Activated gamma-delta T cell treated with Interleukin-2 at 50 U/mL for 16 hours (primary cell): ENCODE results near the gene ST14.

Experiments used
- DNase-seq: peaks from one replicate; pipeline ENCODE4 v3.0.0-alpha.2; 2020

Gene ST14

DNA sequence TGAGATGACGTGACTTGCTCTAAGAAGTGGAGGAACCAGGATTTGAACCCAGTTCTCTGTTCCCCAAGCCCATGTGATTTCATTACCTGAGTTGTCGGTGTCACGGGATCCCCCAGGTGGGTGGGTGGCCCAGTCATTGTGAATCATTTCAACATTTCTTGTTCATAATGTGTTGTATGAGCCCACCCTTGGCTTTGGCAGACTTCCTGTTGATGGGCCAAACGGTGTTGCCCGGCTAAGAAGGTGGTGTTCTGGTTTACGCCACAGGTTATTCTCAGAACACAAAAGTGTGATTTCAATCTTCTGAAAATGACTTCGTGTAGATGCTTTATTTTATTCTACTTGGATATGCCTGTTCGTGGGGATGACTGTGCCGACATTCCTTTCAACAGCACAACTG, 21.6 kb upstream of the ST14 start:
- DNase-seq = no peak

DNA sequence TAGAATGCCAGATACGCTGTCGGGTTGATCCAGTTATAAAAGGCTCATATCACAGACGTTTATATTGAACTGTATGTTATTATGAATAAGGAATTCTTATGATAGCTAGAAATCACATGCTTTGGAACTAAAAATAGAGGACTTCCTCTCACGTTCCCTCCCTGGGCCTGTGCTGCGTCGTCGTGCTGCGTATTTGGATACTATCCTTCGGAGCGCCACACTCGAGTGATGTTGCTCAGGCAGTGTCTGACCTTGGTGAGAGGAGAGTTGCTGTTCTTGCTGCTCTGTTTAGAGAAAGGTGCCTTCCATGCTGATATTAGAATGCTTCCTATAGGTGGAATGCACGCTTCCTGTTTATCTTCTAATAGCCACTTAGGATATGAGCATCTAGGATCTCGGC, 20.2 kb upstream of the ST14 start:
- DNase-seq = no peak

DNA sequence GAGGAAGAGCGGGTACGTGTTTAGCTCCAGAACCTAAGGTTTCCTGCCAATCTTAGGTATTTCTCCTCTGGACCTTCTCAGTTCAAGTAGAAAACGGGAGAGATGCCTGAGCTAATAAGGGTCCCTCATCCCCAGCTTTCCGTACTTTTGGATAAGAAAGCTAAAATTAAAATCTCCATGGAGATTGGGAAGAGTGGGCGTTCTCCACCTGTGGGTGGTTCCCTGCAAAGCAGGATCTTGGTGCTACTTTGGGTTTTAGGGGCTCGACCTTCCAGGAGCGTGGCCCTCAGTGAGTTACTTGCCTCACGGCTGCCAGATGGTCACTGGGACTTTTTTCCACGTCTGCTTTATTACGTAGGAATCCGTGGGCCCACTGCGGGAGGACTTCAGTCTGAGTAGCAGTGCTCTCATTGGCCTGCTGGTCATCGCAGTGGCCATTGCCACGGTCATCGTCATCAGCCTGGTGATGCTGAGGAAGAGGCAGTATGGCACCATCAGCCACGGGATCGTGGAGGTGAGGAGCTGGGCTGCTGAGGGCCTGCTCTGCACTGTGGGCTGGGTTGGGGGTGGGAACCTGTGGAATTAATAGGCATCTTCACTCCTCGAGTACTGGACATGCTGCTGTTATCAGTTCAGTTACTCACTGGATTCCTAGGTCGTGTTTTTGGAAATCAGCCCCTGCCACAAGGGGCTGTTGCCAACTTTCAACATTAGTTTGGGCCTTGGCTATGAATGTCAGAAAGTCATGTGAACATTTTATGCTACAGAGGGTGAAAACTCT, 17.8 kb upstream of the ST14 start:
- no peak for DNase-seq

DNA sequence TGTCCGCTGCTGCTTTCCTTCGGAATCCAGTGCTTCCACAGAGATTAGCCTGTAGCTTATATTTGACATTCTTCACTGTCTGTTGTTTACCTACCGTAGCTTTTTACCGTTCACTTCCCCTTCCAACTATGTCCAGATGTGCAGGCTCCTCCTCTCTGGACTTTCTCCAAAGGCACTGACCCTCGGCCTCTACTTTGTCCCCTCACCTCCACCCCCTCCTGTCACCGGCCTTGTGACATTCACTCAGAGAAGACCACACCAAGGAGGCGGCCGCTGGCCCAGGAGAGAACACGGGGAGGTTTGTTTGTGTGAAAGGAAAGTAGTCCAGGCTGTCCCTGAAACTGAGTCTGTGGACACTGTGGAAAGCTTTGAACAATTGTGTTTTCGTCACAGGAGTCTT, 15.4 kb upstream of the ST14 start:
- no peak for DNase-seq

DNA sequence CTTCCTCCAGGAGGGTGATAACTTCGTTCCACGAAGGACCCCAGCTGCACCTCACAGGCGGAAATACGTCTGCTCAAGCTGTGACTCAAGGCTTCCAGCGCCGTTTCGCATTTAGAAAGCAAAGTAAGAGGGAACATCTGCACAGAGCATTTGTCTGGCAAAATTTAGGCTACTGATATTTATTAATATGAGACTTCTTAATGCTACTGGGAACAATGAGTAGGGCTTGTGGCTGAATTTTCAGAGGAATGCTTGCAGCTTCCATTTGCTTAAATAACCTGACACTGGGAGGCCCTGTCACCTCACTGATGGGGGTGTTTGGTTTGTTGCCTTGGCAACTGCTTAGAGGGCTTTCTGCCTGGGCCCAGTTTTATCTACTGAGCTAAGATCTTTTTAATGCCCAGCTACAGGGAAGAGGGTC, 14.7 kb upstream of the ST14 start:
- DNase-seq = no peak

DNA sequence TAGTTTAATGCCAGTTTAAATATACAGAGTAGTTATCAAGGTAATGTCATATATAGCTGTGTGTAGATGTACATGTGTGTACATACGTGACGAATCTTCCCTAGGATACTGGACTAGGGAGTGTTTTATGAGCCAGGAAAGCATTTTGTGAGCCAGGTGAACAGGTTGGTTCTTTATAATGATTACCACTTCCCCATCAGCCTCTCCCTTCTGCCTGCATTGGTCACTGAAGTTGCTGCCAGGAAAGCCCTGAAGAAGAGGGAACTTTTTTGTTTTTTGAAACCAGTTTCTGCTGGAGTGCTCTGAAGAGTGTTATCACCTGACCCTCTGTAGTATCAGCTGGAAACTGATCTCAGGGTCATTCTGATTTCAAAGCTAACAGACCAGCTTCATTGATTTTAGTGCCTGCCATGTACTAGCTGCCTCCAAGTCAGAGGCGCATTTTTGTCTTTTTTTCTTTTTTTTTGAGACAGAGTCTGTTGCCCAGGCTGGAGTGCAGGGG, 14.2 kb upstream of the ST14 start:
- no peak for DNase-seq

DNA sequence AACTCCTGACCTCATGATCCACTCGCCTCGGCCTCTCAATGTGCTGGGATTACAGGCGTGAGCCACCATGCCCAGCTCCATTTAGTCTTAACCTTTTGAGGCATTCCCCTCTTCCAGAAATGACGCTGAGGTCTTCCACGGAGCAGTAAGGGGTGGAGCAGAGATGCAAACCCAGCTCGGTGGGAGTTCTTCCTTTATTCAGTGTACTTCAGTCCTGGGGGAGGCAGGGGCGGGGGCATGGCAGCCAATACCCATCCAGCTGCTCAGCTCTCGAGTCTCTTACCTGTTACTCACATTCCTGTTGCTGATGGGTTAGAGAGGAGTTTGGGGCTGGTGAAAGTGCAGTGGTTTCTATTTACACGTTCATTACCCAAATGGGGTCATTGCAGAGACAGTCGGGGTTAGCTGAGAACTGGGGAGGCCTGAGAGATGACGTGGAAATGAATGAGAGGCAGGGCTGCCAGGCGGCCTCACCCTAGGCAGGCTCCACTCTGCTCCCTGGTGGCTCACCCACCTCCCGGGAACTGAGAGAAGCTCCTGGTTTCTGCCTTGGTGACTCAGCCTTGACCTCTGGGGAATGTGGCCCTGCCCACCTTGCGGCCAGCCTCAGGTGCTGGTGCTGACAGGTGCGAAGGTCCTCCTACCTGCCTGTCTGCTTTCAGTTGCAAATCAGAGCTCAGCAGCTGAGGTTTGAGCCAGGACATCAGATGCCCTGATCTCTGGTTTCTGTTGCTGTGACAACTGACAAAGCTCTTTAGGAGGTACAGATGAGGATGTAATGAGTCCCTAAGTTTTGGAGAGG, 13.4 kb upstream of the ST14 start:
- no peak for DNase-seq

DNA sequence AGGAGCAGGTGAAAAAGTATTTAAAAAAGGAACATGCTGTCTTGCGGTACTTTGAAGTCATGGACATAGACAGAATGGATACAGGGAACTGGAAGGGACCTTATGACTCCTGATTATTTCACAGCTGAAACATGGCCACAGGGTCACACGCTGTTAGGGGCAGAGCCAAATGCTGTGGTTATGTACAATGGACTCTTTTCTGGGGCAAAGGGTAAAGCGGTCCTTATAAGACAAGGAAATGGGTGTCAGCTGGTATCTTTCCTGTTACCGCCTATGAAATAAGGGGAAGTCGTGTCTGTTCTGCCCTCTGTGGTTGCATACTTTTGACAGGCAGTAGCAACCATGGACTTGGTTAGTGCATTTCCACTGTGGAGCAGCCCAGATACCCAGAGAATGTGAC, 12.8 kb upstream of the ST14 start:
- no peak for DNase-seq

DNA sequence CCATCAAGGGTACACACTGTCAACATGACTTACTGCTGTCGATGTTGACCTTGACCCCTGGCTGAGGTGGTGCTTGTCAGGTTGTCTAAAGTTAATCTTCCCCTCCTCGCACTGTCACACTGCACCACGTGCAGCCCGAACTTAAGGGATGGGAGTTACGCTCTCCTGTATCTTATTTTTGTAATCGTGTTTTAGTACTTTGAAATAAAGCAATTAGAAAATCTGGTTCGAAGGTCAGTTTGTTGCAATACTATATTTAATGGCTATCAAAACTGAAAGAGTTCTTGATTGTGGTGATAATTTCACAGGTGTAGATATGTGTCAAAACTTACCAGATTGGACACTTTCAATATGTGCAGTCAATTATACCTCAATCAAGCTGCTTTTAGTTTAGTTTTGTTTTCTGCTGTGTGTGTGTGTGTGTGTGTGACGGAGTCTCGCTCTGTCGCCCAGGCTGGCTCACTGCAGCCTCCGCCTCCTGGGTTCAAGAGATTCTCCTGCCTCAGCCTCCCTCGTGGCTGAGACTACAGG, 10.7 kb upstream of the ST14 start:
- DNase-seq = no peak

DNA sequence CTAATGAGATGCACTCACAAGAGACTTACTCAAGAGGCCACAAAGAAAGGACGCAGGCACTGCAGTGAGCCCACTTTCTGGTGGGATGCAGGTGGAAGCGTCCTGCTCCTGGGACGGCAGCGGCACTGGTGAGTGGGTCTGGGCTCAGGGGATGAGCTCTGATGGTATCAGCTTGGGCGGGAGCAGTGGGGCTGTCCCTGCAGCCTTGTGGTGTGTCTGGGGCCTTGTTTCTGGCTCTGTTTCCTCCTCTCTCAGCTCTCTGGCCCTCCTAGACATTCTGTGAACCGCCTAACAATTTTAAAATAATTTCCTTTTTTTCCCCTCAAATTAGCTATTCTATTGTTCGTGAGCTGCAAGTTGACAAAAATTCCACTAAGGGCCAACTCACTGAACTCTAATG, 8.8 kb upstream of the ST14 start:
- DNase-seq = no peak

DNA sequence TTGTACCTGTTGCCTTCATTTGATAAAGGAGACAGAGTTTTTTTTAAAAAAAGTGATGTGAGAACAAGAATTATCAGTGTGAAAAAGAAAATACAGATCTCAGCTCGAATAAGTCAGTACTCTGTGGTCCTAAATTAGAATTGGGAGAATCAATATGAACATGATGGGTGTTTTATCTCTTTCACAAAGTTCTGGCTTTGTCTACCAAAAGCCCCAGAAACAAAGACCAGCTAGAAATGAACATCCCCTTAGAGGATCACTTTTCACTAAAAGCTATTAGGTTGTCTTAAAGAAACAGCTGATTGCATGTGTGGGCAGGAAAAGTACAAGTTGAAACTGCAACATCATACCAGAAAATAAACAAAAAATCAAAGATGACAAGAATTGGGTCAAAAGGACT, 8.4 kb upstream of the ST14 start:
- no peak for DNase-seq

DNA sequence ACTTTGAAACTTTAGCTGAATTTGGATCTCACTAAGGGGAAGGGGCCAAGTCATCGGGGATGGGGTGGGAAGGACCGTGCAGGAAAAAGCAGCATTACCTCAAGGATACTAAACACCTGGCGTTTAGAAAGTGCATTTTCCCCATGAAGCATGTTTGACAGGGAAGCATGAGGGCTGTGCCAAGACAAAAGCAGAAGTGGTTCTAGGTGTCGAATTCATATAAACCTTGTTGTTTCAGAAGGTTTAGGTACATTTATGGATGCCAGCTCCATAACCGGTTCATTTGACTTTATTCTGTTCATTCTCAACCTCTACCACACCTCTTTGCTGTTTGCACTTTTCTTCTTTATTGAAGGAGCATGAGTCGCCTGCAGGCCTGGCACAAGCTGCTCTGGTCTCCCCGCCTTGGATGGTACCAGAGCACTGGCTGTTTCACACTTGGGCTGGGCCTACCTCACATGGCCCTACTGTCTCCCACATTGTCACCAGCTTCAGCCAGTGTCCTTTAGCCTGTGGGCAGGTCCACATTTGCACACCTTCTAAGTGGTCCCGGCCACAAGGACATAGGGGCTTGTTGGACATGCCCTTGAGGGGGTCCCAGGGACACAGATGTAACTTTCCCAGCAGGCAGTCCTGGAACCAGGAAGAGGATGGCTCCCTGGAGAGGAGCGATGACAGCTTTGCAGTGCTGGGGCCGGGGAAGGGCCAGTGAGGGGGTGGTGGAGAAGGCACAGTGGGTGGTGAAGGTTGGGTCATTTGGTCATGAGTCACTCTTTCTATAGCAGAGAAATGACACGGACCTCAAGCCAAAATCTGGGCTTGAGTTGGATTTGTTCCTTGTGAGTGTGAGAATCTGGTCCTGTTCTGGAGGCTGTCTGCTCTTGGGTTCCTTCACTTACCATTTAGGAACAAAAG, 3.2 kb upstream of the ST14 start:
- no peak for DNase-seq

DNA sequence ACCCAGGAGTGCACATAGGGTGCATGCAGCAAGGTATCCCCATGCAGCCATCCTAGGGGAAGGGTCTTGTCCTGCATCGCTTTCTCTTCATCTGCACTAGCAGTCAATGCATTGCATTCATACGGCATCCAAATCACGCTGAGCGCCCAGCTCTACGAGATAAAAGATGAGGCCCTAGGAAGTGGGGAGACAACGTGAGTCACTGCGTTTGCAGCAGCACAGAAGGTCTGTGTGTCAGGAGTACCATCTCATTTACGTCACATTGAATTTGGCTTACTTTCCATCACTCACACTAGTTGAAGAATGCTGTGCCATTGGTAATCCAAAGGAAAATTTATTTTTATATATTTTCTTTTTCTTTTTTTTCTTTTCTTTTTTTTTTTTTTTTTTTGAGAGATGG, 2.5 kb upstream of the ST14 start:
- DNase-seq = no peak

DNA sequence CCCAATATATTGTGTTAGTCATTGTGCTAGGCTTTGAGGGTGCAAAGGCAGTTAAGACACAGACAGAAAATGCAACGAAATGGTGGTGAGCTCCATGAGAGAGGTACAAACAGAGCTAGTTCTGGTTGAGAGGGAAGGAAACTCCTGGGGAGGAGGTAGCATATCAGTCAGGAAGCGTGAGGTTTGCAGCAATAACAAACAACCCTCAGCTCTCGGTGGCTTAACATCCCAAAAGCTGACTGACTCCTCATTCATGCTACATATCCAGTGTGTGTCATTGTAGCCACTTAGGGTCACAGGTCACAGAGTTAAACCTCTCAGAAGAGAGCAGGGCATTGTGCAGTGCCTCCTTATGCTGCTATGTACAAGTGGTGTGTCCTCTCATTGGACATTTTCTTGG, 1.7 kb upstream of the ST14 start:
- no peak for DNase-seq

DNA sequence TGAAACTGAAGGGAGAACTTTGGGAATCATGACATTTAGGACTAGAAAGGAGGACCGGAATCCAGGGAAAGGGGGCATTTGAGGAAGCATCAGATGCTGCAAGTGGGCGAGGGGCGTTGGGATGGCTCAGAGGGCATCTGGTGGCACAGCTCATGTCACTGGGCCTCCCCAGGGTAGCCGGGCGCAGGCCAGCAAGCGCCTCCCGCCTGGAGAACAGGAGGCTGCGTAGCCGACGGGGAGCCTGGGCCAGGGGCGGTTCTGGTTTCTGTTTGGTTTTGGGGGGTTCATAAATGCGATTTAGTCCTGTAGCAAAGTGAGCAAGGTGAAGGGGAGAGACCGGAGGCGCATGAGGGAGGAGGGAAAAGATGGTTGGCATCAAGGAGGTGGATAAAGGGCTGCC, 443 bp upstream of the ST14 start:
- no peak for DNase-seq

DNA sequence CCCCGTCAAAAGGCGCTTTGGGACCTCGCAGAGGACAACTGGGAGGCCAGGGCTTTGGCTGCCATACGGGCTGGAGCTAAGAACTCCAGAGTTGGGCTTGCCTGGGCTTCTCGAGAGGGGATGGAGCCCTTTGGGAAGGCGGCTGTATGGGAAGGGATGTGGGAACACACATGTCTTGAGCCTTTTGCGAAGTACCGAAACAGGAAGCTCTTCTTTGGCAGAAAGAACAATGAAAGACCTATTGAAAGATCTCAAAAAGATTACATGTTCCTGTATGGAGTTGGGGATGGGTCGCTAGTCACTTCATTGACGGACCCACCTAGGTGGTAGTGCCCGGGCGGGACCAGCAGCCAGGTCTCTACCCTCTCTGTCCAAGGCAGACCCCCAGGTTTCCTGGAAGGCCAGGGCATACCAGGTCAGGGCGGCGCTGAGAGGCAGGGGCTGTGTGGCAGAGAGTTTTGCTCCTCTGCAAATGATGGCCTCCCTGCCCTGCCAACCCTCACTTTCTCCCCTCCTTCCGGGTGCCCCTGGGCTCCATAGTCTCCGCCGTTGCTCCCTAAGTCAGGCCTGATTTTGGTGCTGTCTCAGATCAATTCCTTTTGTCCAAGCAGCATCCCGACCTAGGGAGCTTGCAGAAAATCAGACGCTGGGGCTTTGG, 1.0 kb downstream of the ST14 start:
- no peak for DNase-seq

DNA sequence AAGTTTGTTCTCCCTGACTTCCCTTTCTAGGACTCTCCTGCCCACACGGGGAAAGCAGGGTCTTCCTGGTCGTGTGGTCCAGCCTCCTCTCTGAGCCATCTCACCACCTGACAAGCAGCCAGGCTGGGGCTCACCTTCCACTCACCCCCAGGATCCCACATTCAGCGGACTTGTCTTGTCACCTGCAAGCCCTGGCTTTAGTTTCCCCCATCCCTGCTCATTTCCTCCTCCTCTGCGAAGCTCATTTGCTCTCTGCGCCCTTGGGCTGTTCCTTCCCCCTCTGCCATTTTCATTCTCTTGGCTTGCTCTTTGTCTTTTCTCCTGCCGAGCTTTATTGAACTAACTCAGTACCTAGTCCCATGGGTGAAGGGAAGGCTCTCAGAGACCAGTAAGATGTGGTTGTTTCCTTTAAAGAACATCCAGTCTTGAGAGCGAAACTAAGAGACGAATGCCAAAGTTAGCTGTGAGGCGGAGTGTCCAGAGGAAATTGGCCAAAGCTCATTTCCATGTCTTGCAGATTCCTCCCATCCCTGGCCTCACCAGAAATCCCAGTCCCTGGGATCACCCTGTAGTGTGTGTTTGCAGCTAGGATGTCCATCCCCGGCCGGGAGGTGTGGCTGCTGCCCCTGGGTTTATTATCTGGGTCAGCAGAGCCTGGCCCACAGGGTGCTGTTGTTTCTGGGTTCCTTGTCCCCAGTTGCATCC, 2.0 kb downstream of the ST14 start:
- DNase-seq = no peak

DNA sequence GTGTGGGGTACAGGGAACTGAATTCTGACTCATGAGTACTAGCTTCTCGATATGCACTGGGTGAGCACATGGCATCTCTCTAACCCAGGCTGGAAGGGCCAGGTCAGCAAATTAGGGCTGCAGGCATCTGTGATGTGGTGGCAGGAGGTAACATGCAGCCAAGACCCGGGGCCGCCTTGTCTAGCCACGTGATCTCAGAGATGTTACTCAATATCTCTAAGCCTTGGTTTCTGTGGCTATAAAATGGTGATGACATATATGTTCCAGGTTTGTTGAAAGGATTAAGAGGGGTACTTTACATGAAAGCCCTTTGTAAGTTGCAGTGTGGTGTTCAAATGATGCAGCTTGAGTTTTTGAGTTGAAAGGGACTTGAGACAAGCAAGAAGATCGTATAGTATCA, 3.2 kb downstream of the ST14 start:
- DNase-seq = no peak

DNA sequence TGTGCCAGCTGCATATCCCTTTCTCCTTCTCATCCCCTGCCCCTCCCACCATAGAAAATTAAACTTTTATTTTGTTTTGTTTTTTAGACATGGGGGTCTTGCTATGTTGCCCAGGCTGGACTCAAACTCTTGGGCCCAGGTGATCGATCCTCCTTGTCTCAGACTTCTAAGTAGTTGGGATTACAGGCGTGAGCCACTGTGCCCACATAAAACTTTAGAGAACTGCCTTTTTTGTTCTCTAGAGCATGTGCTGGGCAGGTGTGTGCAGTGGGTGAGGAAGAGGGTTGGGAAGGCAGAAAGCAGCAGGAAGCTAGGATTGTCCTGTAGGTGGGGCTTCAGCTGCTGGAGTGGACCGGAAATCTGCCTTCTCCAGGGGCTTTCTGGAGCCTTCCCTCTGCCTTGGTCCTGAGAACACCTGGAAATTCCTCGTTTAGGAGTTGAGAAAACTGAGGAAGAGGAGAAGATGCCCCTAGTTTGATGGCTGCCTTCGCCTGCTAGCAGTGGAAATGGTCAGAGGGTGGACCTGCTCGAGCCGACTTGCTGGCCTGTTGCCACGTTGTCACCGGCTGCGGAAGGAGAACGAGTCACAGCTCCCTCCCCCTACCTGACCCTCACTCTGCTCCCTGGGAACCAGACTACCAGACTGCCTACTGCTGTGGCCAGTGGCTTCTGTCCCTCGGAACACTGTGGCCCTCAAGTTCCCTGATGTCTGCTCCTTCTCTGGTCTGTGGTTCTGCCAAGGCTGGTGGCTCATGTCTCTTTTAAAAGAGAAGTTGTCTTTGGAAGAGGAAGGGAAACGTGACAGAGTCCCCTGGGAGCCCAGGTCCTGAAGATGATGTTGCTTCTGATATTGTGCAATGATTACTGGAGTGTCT, 4.0 kb downstream of the ST14 start:
- DNase-seq = no peak

DNA sequence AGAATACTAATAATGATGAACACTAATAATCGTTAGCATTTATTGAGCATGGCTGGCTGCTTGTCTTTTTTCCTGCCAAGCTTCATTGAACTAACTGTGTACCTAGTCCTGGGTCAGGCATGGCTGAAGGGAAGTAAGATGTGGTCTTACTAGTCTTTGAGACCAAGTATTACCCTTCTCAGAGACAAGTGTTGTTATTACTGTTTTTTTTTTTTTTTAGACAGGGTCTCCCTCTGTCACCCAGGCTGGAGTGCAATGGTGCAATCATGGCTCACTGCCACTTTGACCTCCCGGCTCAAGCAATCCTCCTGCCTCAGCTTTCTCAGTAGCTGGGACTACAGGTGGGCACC, 4.6 kb downstream of the ST14 start:
- DNase-seq = no peak
